ENCODE measurements around the gene SESN1. TPM values are rescaled to one million over a fixed set of nuclear protein-coding genes. Genes with fewer than 3 reads are reported as not detected.

Gene SESN1
- total RNA-seq = 13.7 and 20.0 TPM in 2 replicates

DNA sequence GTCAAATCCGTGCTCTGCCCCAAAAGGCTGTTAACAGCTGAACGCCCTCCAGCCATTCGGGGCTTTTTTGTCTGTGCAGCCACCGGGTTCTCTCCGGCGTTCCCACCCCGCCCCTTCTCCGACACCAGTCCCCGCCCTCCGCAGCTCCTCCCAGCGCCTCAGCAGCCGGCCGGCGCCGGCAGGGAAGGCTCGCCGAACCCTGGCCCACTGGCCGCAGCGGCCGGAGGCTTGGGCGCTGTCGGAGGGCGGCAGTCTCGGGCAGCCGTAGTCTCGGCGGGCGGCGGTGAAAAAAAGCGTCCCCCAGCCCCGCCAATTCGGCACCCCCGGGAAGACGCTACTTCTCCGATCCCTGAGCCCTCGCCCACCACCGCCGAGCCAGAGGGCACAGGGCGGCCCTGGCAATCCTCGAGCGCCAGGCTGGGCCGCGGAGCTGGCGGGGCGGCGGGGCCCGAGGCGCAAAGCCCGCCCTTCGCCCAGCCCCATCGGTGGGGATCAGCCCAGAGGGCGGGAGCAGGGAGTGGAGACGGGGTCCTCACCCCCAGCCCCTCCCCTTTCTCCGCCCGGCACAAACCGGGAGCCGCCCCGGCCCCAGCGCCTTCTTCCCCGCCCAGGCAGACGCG lies at the start of gene SESN1:
SESN1 (minus strand) TSS at position 431 of the 620 bp plus-strand sequence. CDS start 773 bp downstream, outside the sequence.

DNA sequence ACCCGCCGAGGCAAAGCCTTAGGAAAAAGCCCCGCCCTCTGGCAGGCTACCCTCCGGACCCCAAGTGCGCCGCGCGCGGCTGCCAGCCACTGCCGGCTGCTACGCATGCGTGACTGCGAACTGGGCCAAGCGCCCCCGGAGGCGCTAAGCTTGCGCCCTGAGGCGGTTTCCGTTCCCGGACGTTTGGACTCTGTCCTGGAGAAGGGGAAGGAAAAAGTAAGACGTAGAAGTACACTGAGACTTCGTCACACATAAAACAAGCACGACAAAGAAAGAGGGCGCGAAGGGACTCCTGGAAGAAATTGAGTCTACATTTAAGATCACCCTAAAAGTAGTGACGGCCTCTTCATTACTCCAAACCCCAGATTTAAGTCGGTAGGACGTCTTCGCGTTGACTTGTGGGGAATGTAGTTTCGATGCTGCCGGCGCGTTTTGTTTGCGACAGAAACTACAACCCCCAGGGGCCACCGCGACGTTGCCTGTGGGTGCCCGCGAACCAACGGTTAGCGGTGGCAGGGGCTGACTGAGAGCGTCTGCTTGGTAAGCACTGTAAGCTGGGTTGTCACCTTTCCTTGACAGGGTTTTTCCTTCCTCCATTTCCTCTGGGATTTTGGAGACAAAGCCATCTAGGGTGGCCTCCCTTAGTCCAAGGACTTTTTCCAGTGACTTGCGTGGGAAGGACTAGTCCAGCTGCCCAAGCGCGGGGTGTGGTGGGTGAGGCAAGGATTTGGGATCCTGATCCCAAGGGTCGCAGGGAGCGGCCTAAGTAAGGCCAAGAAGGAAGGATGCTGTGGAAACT lies 589 bp upstream of the SESN1 start, which contains the start of gene CEP57L1:
CEP57L1 (plus strand) TSS at position 472 of the 799 bp plus-strand sequence. CDS start 49,715 bp downstream, outside the sequence.

Other genes starting within 250 kb of the SESN1 start
- gene ARMC2, start 246.4 kb downstream of the SESN1 start, total RNA-seq = 1.9 and 2.6 TPM in 2 replicates
- gene CEP57L1, start 661 bp upstream of the SESN1 start, total RNA-seq = 25.3 and 27.1 TPM in 2 replicates